Activated CD4-positive, alpha-beta T cell treated with anti-CD3 and anti-CD28 coated beads, Interleukin-2, amount 50 U/mL, for 48 hours (primary cell): ENCODE measurements around the gene MOK.

Experiments used
- DNase-seq, 2 experiments: peaks; one replicate each; pipeline ENCODE4 v3.0.0-alpha.2; 2020

MOK gene

GRCh38 chr14:102283631-102284129 is 21.3 kb downstream of the MOK start:
- DNase-seq, result no peak

- no peak for DNase-seq
These were observed 22.1 kb downstream of the MOK start for GRCh38 chr14:102282751-102283465.

GRCh38 chr14:102280376-102280962 is 24.5 kb downstream of the MOK start:
- no peak for DNase-seq

GRCh38 chr14:102279688-102280348 is 25.1 kb downstream of the MOK start:
- DNase-seq, result peak; percentile 8 to 32

GRCh38 chr14:102279282-102279681 is 25.7 kb downstream of the MOK start:
- DNase-seq, result no peak

- DNase-seq, result no peak
These were observed 26.4 kb downstream of the MOK start for GRCh38 chr14:102278631-102278935.

GRCh38 chr14:102277874-102278630 is 26.9 kb downstream of the MOK start:
- no peak for DNase-seq

GRCh38 chr14:102275866-102276265 is 29.1 kb downstream of the MOK start:
- DNase-seq, result no peak

GRCh38 chr14:102272392-102272791 is 32.6 kb downstream of the MOK start:
- no peak for DNase-seq

- DNase-seq, result no peak
These were observed 40.2 kb downstream of the MOK start for GRCh38 chr14:102264775-102265174.

GRCh38 chr14:102264355-102264754 is 40.6 kb downstream of the MOK start:
- no peak for DNase-seq

GRCh38 chr14:102262929-102263462 is 42.0 kb downstream of the MOK start:
- DNase-seq, result no peak

- no peak for DNase-seq
These were observed 46.8 kb downstream of the MOK start for GRCh38 chr14:102258136-102258535.

- no peak for DNase-seq
These were observed 48.2 kb downstream of the MOK start for GRCh38 chr14:102256716-102257115.

GRCh38 chr14:102255401-102256190 is 49.4 kb downstream of the MOK start:
- DNase-seq, result no peak

- DNase-seq, result no peak
These were observed 51.8 kb downstream of the MOK start for GRCh38 chr14:102252834-102253801.

- DNase-seq, result no peak
These were observed 53.8 kb downstream of the MOK start for GRCh38 chr14:102251161-102251560.

GRCh38 chr14:102250636-102251035 is 54.3 kb downstream of the MOK start:
- DNase-seq, result no peak

- no peak for DNase-seq
These were observed 55.0 kb downstream of the MOK start for GRCh38 chr14:102249981-102250380.

- no peak for DNase-seq
These were observed 55.9 kb downstream of the MOK start for GRCh38 chr14:102249041-102249440.

GRCh38 chr14:102248121-102248520 is 56.8 kb downstream of the MOK start:
- DNase-seq, result no peak
